Fibroblast of the conjunctiva (primary cell): ENCODE measurements around the gene SLC39A7.

Source experiments
- DNase-seq: peaks from one replicate; pipeline ENCODE4 v3.0.0-alpha.2; 2010; ENCODE audit warnings: low read depth

Gene SLC39A7

GRCh38 chr6:33170176-33171015 lies 30.3 kb upstream of the SLC39A7 start:
- DNase-seq, result no peak

GRCh38 chr6:33171016-33171879 lies 29.4 kb upstream of the SLC39A7 start:
- DNase-seq, result no peak

DNA sequence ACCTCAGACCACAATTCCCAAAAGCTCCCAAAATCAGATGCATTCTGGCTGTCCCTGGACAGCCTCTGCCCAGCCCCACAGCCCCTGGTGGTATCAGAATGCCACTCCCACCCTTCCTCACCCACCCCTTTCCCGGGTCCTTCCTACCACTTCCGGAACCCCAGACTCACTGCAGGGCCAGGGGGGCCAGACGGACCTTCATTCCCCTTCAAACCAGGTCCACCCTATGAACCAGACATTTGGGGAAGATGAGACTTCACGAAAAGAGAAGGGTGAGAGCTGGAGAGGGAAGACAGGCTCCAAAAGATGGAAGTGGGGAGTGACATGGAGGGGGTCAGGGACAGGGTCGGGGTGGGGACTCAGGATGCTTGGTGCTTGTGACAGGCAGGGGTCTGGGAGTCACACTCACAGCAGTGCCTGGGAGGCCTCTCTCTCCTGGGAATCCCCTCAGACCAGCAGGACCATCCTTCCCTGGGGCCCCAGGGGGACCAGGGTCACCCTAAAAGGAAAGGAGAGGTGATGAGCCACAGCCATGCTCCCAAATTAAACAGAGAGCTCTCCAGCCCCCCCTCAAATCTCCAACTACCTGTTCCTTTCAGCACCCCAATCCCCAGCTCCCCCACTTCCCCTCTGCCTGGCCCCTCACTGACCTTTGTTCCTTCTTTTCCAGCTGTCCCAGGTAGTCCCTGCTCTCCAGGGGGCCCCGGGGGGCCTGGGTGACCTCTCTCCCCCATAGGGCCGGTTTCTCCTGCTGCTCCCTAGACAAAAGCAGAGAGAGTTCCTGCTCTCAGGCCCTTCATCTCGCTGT lies 28.6 kb upstream of the SLC39A7 start:
- DNase-seq, result no peak

DNA sequence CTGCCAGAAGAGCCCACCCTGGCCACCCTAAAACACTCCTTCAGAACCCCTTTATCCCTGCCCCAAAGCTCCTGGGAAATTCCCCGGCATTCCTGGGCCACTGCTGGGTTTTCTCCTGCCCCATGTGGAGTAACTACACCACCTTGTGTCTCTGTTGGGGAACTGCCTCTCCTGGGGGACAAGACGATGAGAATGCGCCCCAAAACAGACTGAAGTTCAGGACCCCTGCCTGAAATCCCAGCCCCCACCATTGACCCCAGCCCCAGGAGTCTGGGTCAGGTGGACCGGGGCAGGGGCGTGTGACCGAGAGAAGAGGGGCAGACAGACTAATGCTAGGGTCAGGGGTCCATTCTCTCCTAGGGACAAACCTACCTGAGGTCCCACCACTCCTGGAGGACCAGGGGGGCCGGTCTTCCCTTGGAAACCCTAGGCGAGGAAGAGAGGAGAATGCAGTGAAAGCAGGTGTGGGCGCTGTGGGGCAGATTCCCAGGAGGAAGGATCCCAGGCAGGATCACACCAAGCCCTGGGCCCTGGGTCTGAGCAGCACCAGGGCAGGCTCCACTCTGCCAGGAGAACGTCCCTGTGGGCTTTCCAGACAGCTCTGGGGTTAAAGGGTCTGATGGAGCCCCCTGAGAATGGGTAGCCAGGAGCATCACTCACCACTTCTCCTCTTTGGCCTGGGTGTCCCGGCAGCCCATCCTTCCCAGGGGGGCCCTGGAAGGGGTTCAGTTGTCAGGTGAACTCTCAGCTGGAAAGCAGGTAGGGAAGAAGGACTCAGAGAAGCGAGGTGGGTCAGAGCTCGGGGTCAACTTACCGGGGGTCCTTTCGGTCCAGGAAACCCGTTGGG lies 27.8 kb upstream of the SLC39A7 start:
- DNase-seq, result no peak

DNA sequence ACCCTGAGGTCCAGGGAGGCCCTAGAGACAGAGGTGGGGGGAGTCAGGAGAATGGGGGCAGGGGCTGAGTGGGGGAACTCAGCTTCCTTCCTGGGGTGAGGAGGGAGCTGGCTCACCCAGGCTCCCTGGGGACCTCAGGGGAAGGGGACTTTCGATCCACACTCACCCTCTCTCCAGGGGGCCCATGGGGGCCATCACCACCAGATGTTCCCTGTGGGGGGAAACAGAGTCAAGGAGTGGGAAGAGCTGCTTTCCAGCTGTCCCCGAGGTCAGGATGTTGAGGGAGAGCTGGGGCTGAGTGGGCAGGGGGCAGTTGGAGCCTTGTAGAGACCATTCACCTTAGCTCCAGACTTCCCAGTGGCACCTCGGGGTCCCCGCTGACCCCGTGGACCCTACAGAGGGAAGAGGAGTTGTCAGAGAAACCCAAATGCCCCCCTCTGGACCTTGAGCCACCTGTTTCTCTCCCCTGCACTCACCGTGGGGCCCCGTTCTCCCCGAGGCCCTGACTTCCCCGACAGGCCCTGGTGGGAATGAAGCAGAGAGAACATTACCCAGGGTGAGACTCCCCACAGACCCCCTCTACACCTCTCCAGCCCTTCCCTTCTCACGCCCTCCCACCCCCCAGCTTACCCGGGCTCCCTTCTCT lies 27.0 kb upstream of the SLC39A7 start:
- no peak for DNase-seq

DNA sequence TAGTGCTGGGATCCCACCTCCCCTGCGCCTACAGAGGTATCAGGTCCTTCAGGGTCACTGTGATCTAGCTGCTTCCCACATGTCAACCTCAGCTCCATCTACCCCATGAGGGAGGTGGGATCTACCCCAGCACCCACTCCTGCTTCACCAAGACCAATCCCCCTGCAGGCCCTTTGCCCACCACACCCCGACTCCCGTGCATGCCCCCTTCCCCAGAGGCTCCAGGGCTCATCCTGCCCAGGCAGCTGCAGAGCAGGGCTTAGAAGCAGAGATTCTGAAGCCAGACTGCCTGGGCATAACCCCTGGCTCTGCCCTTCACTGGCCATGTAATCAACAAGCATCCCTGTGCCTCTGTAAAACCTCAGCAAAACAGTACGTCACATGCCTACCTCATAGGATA lies 25.9 kb upstream of the SLC39A7 start:
- no peak for DNase-seq

- DNase-seq, result no peak
Observed at GRCh38 chr6:33175436-33176069, 25.1 kb upstream of the SLC39A7 start.

GRCh38 chr6:33176906-33177305 lies 23.8 kb upstream of the SLC39A7 start:
- no peak for DNase-seq

- no peak for DNase-seq
Observed at GRCh38 chr6:33177552-33178446, 22.9 kb upstream of the SLC39A7 start.

- DNase-seq, result no peak
Observed at GRCh38 chr6:33178755-33179475, 21.8 kb upstream of the SLC39A7 start.

- DNase-seq, result no peak
Observed at GRCh38 chr6:33181141-33181540, 19.5 kb upstream of the SLC39A7 start.

- no peak for DNase-seq
Observed at GRCh38 chr6:33183071-33183683, 17.5 kb upstream of the SLC39A7 start.

DNA sequence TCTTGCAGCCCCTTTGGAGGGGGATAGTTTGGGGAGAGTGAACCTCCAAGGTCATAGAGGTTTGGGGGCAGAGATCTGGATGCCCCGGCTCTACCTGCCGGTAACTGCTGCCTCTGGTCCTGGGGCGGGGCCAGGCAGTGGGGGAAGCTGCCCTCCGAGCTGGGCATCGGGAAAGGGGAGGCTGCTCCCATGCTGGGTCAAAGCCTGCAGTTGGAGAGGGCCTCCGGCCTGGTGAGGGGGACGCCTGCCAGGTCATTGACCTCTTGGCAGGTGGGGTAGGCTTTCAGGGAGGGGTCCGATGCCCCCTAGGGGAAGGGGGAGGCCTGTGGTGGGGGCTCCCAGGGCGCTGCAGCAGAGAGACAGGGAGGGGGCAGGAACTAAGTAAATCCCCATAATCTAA lies 15.5 kb upstream of the SLC39A7 start:
- no peak for DNase-seq

GRCh38 chr6:33185654-33186187 lies 14.9 kb upstream of the SLC39A7 start:
- DNase-seq, result no peak

DNA sequence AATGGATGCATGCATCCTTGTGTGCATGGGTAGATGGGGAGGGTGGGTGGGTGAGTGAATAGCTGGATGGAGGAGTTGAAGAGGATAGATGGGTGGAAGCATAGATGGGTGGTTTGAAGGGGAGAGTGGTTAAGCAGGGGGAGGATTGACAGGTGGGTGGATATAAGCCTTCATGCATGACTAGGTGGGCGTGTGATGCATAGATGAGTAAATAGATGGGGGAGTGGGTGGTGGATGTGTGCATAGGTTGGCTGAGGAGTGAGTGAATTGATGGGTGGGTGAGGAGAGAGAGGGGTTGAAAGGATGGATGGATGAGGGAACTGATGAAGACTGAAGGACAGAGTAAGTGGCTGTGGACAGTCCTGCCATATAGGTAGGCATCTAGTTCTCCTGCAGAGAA lies 12.9 kb upstream of the SLC39A7 start:
- DNase-seq, result no peak

- DNase-seq, result no peak
Observed at GRCh38 chr6:33189164-33189563, 11.5 kb upstream of the SLC39A7 start.

GRCh38 chr6:33189625-33190448 lies 10.8 kb upstream of the SLC39A7 start:
- DNase-seq, result no peak
